Measurements from ENCODE around the gene TBC1D22A.

Gene TBC1D22A

GRCh38 chr22:47119181-47119580 lies 356.7 kb downstream of the TBC1D22A start:
- no peaks in the 10 kb centered on the region for H3F3A ChIP-seq (ENCODE audit: insufficient read depth, low read length)
- H3K4me1 ChIP-seq (ENCODE audit: low read length), result no peaks in the 10 kb centered on the region
- no peak overlapping the region for H3K4me3 ChIP-seq (ENCODE audit: low read length)
- H3K79me2 ChIP-seq (ENCODE audit: low read length), result no peaks in the 10 kb centered on the region
- no peaks in the 10 kb centered on the region for H3K9me2 ChIP-seq (replicated peaks; ENCODE audit: insufficient read depth, low read length)
- no peak overlapping the region for H3K9ac ChIP-seq (ENCODE audit: low read length)
- no peak overlapping the region for H3K4me2 ChIP-seq (ENCODE audit: low read depth, low read length)
- no peaks in the 10 kb centered on the region for H3K36me3 ChIP-seq (replicated peaks; ENCODE audit: insufficient read depth, low read length)
- H4K20me1 ChIP-seq (ENCODE audit: insufficient read depth, low read length), result no peaks in the 10 kb centered on the region
- no peak overlapping the region for H3K27ac ChIP-seq (ENCODE audit: low read length)
- DNase-seq, result no peak
- no peaks in the 10 kb centered on the region for H3K27me3 ChIP-seq (replicated peaks; ENCODE audit: insufficient read depth, low read length)
- no peak overlapping the region for H2AFZ ChIP-seq (ENCODE audit: low read length)
- no peaks in the 10 kb centered on the region for H3K9me3 ChIP-seq (replicated peaks; ENCODE audit: insufficient read depth, low read length)
- TF ChIP-seq CTCF (IDR thresholded peaks at IDR 0.05; ENCODE audit: low read length) (no peak), EZH2 (optimal IDR thresholded peaks at IDR 0.05; ENCODE audit: low read depth, low read length) (no peak), EZH2phosphoT487 (IDR thresholded peaks at IDR 0.05; ENCODE audit: low read length) (no peak)

GRCh38 chr22:47120399-47120798 lies 357.9 kb downstream of the TBC1D22A start:
- no peaks in the 10 kb centered on the region for H3K9me2 ChIP-seq (replicated peaks; ENCODE audit: insufficient read depth, low read length)
- H3K27me3 ChIP-seq (replicated peaks; ENCODE audit: insufficient read depth, low read length), result no peaks in the 10 kb centered on the region
- no peak for TF ChIP-seq CTCF (IDR thresholded peaks at IDR 0.05; ENCODE audit: low read length)
- no peak for TF ChIP-seq EZH2phosphoT487 (IDR thresholded peaks at IDR 0.05; ENCODE audit: low read length)
- no peak for TF ChIP-seq EZH2 (optimal IDR thresholded peaks at IDR 0.05; ENCODE audit: low read depth, low read length)
- H3K4me1 ChIP-seq (ENCODE audit: low read length), result no peaks in the 10 kb centered on the region
- H3F3A ChIP-seq (ENCODE audit: insufficient read depth, low read length), result no peaks in the 10 kb centered on the region
- no peaks in the 10 kb centered on the region for H3K36me3 ChIP-seq (replicated peaks; ENCODE audit: insufficient read depth, low read length)
- no peak overlapping the region for H3K4me3 ChIP-seq (ENCODE audit: low read length)
- H3K27ac ChIP-seq (ENCODE audit: low read length), result no peak overlapping the region
- H3K9ac ChIP-seq (ENCODE audit: low read length), result no peak overlapping the region
- H4K20me1 ChIP-seq (ENCODE audit: insufficient read depth, low read length), result no peaks in the 10 kb centered on the region
- no peak overlapping the region for H2AFZ ChIP-seq (ENCODE audit: low read length)
- no peak overlapping the region for H3K4me2 ChIP-seq (ENCODE audit: low read depth, low read length)
- H3K79me2 ChIP-seq (ENCODE audit: low read length), result no peaks in the 10 kb centered on the region
- no peak for DNase-seq
- H3K9me3 ChIP-seq (replicated peaks; ENCODE audit: insufficient read depth, low read length), result no peaks in the 10 kb centered on the region

GRCh38 chr22:47121791-47122190 lies 359.3 kb downstream of the TBC1D22A start:
- no peaks in the 10 kb centered on the region for H3F3A ChIP-seq (ENCODE audit: insufficient read depth, low read length)
- no peaks in the 10 kb centered on the region for H4K20me1 ChIP-seq (ENCODE audit: insufficient read depth, low read length)
- H3K36me3 ChIP-seq (replicated peaks; ENCODE audit: insufficient read depth, low read length), result no peaks in the 10 kb centered on the region
- no peaks in the 10 kb centered on the region for H3K4me1 ChIP-seq (ENCODE audit: low read length)
- no peaks in the 10 kb centered on the region for H3K79me2 ChIP-seq (ENCODE audit: low read length)
- no peaks in the 10 kb centered on the region for H3K27me3 ChIP-seq (replicated peaks; ENCODE audit: insufficient read depth, low read length)
- no peak overlapping the region for H3K4me2 ChIP-seq (ENCODE audit: low read depth, low read length)
- H3K9ac ChIP-seq (ENCODE audit: low read length), result no peak overlapping the region
- DNase-seq, result no peak
- no peak overlapping the region for H2AFZ ChIP-seq (ENCODE audit: low read length)
- H3K9me2 ChIP-seq (replicated peaks; ENCODE audit: insufficient read depth, low read length), result no peaks in the 10 kb centered on the region
- TF ChIP-seq EZH2phosphoT487 (IDR thresholded peaks at IDR 0.05; ENCODE audit: low read length) (no peak), CTCF (IDR thresholded peaks at IDR 0.05; ENCODE audit: low read length) (no peak), EZH2 (optimal IDR thresholded peaks at IDR 0.05; ENCODE audit: low read depth, low read length) (no peak)
- H3K4me3 ChIP-seq (ENCODE audit: low read length), result no peak overlapping the region
- no peak overlapping the region for H3K27ac ChIP-seq (ENCODE audit: low read length)
- H3K9me3 ChIP-seq (replicated peaks; ENCODE audit: insufficient read depth, low read length), result no peaks in the 10 kb centered on the region
